SW480 (cell line): ENCODE measurements around the gene GRIK4.
"Not testable (repeated sequence)": the region's sequence is repeated elsewhere in the genome, so short reads cannot be mapped to it uniquely, and the experiment has no call there.

Experiments used
- DNase-seq: peaks from one replicate; pipeline ENCODE4 v3.0.0-alpha.2; 2016; ENCODE audit warnings: low spot score

Gene GRIK4

GRCh38 chr11:120606211-120607010 is 94.9 kb downstream of the GRIK4 start:
- DNase-seq: no peak

- DNase-seq: no peak
Measured at GRCh38 chr11:120608061-120608460, 96.5 kb downstream of the GRIK4 start.

DNA sequence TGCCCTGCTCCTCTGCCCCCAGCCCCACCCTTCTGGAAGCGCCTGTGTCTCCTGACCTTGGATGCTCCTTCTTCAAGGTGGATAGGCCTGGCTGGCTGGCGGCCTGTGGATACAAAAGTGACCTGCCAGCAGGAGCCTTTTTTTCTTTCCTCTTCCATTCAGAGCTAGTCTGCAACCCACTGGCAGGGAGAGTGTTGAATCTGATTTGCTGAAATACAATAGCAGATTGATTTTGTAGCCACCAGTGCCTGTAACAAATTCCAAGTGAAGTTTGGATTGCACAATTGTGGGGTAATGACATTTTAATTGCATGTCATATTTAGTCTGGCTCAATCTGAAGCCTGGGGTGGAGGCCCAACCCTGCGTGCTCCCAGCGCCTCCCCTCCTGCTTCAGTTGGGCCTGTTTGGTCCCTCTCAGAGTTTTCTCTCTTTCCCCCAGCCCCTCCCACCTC is 97.2 kb downstream of the GRIK4 start:
- no peak for DNase-seq

- DNase-seq: no peak
Measured at GRCh38 chr11:120610111-120610510, 98.6 kb downstream of the GRIK4 start.

- DNase-seq: no peak
Measured at GRCh38 chr11:120611581-120611980, 100.0 kb downstream of the GRIK4 start.

DNA sequence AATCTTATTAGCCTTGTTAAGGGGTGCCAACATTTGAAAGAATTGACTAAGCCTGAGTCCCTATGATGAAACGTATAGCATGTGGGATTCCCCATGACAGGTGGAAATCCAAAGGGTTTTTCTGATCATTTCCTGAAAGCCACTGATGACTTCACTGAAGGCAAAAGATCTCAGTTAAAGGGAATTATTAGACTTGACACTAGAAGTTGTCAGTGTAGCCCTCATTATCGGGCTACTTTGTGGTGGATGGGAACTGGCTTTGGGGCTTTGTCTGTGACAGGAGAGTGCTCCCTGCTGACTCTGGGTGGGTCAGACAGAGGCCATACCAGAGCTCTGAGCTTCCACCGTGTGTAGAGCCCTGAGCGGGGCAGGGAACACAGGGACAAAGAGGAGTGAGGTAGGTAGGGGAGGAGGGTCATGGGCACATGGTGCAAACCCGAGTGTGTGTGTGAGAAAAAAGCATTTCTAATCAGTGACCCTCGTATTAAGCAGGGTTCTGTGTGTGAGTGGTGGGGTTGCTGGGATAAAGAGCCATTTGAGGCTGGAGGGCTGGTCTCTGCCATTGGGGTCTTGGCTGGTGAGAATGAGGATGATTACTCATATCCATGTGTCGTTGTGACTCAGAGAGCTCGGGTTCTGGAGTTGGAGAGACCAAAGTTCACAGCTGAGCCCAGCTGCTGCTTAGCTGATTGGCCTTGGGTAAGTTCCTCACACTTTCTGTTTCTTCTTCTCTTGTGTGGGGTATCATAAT is 101.1 kb downstream of the GRIK4 start:
- peak; percentile 48 for DNase-seq

DNA sequence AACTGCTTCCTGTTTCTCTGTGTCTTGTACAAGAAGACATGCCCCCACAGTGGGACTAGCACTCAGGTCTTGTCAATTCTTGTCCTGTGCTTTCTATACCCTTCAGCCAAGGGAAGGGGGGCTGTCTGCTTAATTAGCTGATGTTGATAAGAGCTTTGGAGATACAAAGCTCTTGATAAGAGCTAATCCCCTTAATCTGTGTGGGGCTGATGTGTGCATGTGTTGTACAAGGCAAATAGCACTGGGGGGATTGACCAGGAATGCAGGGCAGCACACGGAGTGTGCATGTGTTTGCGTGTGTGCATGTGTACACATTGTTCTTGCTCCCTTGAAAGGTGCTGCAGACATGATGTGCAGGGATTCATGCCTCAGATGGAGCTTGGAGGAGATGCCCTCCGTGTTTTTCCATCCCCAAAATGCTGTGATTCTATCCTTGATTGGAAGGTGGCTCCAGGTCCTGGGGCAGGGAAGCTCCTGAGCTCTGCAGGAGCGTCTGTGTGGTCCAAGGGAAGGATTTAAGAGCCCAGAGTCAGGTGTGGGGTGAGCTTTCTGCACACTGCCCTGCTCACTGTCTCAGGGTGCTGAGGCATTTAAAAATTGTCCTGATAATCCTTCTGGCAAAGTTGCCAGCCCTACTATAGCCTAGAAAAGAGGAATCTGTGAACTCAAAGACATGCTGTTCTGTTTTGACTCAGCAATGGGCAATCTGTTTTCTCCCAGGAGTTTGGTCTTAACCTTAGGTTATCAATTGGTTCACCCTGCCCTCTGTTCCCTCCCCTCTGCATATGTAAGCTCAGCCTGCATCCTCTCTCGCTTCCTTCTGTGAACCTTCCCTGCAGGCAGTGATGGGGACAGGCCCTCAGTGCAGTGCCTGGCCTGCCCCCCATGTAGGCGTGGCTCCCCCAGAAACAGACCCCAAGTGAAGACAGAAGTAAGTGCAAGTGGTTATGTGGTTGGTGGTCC is 102.0 kb downstream of the GRIK4 start:
- no peak for DNase-seq

- no peak for DNase-seq
Measured at GRCh38 chr11:120615391-120615790, 103.8 kb downstream of the GRIK4 start.

DNA sequence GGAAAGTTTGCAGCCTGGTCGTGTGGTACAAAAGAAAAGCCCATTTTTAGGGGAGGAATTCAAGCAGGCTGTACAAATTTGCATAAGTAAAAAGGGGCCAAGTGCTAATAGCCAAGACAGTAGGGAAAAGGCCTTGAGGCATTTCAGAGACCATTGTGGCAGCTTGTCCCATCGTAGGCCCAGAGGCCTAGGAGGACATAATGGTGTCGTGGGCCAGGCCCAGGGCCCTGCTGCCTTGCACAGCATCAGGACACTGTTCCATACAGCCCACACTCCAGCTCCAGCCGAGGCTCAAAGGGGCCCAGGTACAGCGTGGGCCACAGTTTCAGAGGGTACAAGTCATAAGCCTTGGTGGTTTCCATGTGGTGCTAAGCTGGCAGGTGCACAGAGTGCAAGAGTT is 106.9 kb downstream of the GRIK4 start:
- DNase-seq: no peak

DNA sequence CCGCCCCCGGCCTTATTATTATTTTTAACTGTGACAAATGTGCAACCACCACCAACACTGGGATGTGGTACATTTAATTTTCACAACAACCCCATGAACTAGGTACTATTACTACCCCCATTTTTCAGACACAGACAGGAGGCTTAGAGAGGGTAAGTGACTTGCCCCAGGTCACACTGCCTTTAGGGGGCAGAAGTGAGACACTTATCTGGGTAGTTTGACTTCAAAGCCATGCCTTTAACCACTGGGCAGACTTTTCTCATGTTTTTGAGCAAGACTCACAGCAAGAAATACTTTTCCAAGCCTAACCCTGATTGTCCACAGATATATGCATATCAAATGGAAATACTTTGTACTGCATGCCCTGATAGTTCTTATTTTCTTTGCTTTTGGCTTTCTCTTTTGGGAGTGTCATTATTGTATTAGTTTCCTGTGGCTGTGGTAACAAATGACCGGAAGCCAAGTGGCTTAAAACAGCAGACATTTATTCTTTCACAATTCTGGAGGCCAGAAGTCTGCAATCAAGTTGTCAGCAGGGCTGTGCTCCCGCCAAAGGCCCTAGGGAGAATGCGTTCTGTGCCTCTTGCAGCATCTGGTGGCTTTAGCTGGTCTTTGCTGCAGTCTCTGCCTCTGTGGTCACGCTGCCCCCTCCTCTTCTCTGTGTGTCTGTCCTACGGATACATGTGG is 110.8 kb downstream of the GRIK4 start:
- DNase-seq: no peak

DNA sequence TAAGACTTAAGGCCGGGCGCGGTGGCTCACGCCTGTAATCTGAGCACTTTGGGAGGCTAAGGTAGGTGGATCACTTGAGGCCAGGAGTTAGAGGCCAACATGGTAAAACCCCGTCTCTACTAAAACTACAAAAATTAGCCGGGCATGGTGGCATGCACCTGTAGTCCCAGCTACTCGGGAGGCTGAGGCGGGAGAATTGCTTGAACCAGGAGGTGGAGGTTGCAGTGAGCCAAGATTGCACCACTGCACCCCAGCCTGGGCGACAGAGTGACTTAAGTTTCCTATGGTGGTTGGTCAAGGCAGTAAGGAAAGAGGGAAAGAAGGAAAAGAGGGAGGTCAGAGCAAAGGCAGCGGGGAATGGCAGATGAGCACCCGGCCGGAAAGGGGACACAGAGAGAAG is 113.4 kb downstream of the GRIK4 start:
- DNase-seq: not testable (repeated sequence)

- no peak for DNase-seq
Measured at GRCh38 chr11:120625565-120625964, 114.0 kb downstream of the GRIK4 start.

- DNase-seq: no peak
Measured at GRCh38 chr11:120626791-120627190, 115.2 kb downstream of the GRIK4 start.

DNA sequence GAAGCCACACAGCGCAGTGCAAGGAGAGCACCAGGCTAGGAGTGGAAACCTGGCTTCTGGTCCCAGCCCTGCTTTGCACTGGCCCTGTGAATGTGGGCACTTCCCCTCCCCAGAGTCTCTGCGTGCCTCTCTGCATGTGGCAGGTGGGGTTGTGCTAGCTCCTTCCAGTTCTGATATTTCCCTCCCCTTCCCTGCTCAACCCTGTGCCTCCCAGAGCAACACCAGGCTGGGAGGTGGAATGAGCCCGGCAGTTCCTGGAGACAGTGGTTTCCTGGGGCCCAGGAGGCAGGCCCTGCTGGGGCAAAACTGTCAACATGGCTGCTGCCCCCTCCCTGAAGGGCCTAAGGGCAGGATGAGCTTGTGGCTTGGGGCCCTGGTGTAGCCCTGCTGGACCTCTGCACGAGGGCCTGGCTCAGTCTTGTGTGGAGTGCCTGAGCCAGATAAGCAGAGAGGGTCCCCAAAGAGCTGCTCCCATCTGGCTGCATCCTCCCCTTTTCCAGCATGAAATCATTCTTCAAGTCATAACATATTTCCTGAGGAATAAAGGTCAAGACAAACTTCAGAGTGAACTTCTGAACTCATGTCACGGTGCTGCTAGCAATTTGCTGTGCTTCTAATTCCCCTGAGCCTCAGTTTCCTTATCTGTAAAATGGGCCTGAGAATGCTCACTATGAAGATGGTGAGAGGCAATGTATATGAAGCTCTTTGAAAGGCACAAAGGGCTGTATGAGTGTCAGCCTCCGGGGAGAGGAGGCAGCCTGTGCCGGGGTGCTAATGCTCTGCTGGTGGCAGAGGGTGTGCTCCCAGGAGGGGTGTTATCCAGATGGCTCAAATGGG is 116.0 kb downstream of the GRIK4 start:
- no peak for DNase-seq

GRCh38 chr11:120629407-120630080 is 118.0 kb downstream of the GRIK4 start:
- no peak for DNase-seq

DNA sequence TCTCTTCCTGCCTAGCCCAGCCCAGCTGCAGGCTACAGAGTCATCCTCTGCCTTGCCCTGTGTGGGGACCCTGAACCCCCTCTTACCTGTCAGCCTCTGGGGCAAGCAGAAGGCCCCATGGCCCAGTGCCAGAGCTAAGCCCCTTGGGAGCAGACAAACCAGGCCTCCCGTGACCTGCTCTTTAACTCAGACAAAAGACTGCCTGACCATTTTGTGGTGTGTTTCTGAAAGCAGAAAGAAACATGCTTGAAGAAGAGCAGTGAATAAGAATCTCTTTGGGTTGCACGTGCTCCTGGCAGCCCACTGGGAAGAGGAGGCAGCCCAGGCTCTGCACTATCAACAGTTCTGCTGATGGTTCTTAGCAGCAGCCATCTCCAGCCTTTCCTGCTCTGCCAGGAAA is 118.6 kb downstream of the GRIK4 start:
- DNase-seq: no peak

DNA sequence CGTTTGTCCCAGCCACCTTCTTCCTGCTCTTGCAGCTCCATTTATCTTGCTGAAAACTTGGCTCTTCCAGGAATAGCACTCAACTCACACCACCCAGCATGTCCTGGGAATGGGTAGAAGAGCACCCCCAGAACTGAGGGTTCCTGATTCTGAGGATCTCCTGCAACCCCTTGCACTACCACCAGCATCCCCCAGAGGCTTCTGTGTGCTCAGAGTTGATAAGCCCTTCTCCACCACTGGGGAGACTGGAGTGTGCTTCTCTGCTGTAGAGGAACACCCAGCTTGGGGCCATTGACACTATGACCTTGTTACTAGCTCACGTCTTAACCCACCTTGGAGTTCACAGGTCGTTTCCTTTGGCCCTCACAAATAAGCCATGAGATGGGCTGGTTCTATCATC is 121.0 kb downstream of the GRIK4 start:
- DNase-seq: no peak

DNA sequence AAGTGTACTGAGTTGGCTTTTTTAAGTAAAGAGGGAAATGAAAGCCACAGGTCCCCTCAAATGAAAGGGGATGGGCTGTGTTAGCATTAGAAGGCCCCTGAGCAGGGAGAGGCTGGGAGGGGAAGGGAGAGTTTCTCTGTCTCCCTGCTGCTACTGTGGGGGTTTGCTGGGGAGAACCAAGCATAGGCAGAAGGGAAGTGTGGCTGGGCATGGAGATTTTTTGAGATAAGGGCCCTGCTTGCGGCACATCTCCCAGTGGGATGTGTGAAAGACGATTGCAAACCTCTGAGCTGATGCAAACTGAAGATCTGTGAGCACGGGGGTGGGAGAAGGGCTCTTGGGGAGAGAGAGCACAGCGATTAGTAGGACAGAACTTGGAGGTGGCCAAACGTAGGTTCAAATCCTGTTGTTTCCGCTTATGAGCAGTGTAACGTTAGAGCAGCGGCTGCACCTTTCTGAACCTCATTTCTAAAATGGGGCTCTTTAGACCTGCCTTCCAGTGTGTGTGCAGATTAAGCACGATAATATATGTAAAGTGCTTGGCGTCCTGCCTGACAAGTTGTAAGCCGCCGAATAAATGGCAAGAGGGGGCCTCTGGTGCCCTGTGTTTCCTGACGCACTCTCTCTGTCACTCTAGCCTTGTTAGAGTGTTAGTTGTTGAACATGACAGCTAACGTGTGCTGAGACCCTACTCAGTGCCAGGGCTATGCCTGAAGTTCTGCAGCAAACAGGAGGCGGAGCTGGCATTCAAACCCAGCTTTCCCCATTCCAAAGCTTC is 122.3 kb downstream of the GRIK4 start:
- DNase-seq: no peak

DNA sequence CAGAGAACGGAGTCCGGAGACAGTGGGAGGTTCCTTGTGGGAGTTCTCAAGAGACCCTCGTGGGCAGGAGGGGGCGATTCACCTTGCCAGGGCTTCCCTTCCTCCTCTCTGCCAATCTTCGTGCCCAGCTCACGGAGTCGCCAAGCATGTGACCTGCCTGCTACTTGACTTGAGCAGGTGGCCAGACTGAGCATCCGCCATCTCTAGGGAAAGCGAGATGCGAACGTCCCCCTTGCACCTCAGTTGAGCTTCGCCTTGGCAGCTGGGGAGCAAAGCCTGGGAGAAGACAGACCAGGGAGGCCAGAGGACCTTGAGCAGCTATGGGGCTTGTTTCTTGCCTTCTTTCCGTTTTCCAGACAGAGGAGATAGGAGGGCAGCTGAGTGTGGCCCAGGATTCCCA is 123.2 kb downstream of the GRIK4 start:
- no peak for DNase-seq
